Measurements from ENCODE around the gene SH3GLB1.

The SH3GLB1 gene

GRCh38 chr1:86704972-86705664 lies 742 bp downstream of the SH3GLB1 start:
- Histone ChIP-seq H3K4me3 (ENCODE audit: low read length in 2 of 2) (peak overlapping the region; percentile 85 to 95), H3K9me3 (ENCODE audit: control insufficient read depth in 2 of 2, low read length in 2 of 2) (no peaks in the 10 kb centered on the region), H3K27ac (ENCODE audit: low read length) (peak overlapping the region; percentile 90), H3K4me1 (ENCODE audit: control insufficient read depth, insufficient read depth, low read length) (peaks cover 3% of the 10 kb centered on the region), H3K36me3 (ENCODE audit: control insufficient read depth in 2 of 2, insufficient read depth in 2 of 2, low read length in 2 of 2) (no peaks in the 10 kb centered on the region), H3K9ac (ENCODE audit: low read length in 2 of 2) (peak overlapping the region; percentile 90 to 97), H3K27me3 (ENCODE audit: control insufficient read depth in 1 of 2, insufficient read depth in 2 of 2, low read length in 2 of 2) (no peaks in the 10 kb centered on the region)

GRCh38 chr1:86705665-86705985 lies 1.2 kb downstream of the SH3GLB1 start:
- Histone ChIP-seq H3K27me3 (ENCODE audit: control insufficient read depth in 1 of 2, insufficient read depth in 2 of 2, low read length in 2 of 2) (no peaks in the 10 kb centered on the region), H3K4me1 (ENCODE audit: control insufficient read depth, insufficient read depth, low read length) (peaks cover 3% of the 10 kb centered on the region), H3K9me3 (ENCODE audit: control insufficient read depth in 2 of 2, low read length in 2 of 2) (no peaks in the 10 kb centered on the region), H3K4me3 (ENCODE audit: low read length in 2 of 2) (peak overlapping the region; percentile 85 to 95), H3K9ac (ENCODE audit: low read length in 2 of 2) (peak overlapping the region; percentile 90 to 97), H3K36me3 (ENCODE audit: control insufficient read depth in 2 of 2, insufficient read depth in 2 of 2, low read length in 2 of 2) (no peaks in the 10 kb centered on the region), H3K27ac (ENCODE audit: low read length) (peak overlapping the region; percentile 90)

- no peaks in the 10 kb centered on the region for H3K36me3 ChIP-seq (ENCODE audit: control insufficient read depth in 2 of 2, insufficient read depth in 2 of 2, low read length in 2 of 2)
- H3K9ac ChIP-seq (ENCODE audit: low read length in 2 of 2), result peak overlapping the region; percentile 90 to 97
- H3K27me3 ChIP-seq (ENCODE audit: control insufficient read depth in 1 of 2, insufficient read depth in 2 of 2, low read length in 2 of 2), result no peaks in the 10 kb centered on the region
- H3K4me1 ChIP-seq (ENCODE audit: control insufficient read depth, insufficient read depth, low read length), result peaks cover 3% of the 10 kb centered on the region
- H3K27ac ChIP-seq (ENCODE audit: low read length), result peak overlapping the region; percentile 90
- H3K9me3 ChIP-seq (ENCODE audit: control insufficient read depth in 2 of 2, low read length in 2 of 2), result no peaks in the 10 kb centered on the region
- peak overlapping the region; percentile 85 to 95 for H3K4me3 ChIP-seq (ENCODE audit: low read length in 2 of 2)
These were observed 1.8 kb downstream of the SH3GLB1 start for GRCh38 chr1:86706018-86706635.

- H3K27me3 ChIP-seq (ENCODE audit: control insufficient read depth in 1 of 2, insufficient read depth in 2 of 2, low read length in 2 of 2), result no peaks in the 10 kb centered on the region
- H3K4me1 ChIP-seq (ENCODE audit: control insufficient read depth, insufficient read depth, low read length), result peaks cover 3% of the 10 kb centered on the region
- no peaks in the 10 kb centered on the region for H3K36me3 ChIP-seq (ENCODE audit: control insufficient read depth in 2 of 2, insufficient read depth in 2 of 2, low read length in 2 of 2)
- H3K9ac ChIP-seq (ENCODE audit: low read length in 2 of 2), result no peak overlapping the region
- H3K4me3 ChIP-seq (ENCODE audit: low read length in 2 of 2), result no peak overlapping the region
- no peak overlapping the region for H3K27ac ChIP-seq (ENCODE audit: low read length)
- no peaks in the 10 kb centered on the region for H3K9me3 ChIP-seq (ENCODE audit: control insufficient read depth in 2 of 2, low read length in 2 of 2)
These were observed 4.5 kb downstream of the SH3GLB1 start for GRCh38 chr1:86708920-86709319.

GRCh38 chr1:86712088-86712860 lies 7.9 kb downstream of the SH3GLB1 start:
- Histone ChIP-seq H3K4me1 (ENCODE audit: control insufficient read depth, insufficient read depth, low read length) (peaks cover 7% of the 10 kb centered on the region), H3K27ac (ENCODE audit: low read length) (no peak overlapping the region), H3K9me3 (ENCODE audit: control insufficient read depth in 2 of 2, low read length in 2 of 2) (no peaks in the 10 kb centered on the region), H3K9ac (ENCODE audit: low read length in 2 of 2) (no peak overlapping the region), H3K36me3 (ENCODE audit: control insufficient read depth in 2 of 2, insufficient read depth in 2 of 2, low read length in 2 of 2) (no peaks in the 10 kb centered on the region), H3K27me3 (ENCODE audit: control insufficient read depth in 1 of 2, insufficient read depth in 2 of 2, low read length in 2 of 2) (no peaks in the 10 kb centered on the region), H3K4me3 (ENCODE audit: low read length in 2 of 2) (no peak overlapping the region)

- Histone ChIP-seq H3K27me3 (ENCODE audit: control insufficient read depth in 1 of 2, insufficient read depth in 2 of 2, low read length in 2 of 2) (no peaks in the 10 kb centered on the region), H3K4me1 (ENCODE audit: control insufficient read depth, insufficient read depth, low read length) (peaks cover 7% of the 10 kb centered on the region), H3K36me3 (ENCODE audit: control insufficient read depth in 2 of 2, insufficient read depth in 2 of 2, low read length in 2 of 2) (peaks cover 0 to 2% of the 10 kb centered on the region in 2 donors), H3K27ac (ENCODE audit: low read length) (no peak overlapping the region), H3K9ac (ENCODE audit: low read length in 2 of 2) (no peak overlapping the region), H3K4me3 (ENCODE audit: low read length in 2 of 2) (no peak overlapping the region), H3K9me3 (ENCODE audit: control insufficient read depth in 2 of 2, low read length in 2 of 2) (no peaks in the 10 kb centered on the region)
These were observed 9.1 kb downstream of the SH3GLB1 start for GRCh38 chr1:86713477-86713876.

- Histone ChIP-seq H3K27me3 (ENCODE audit: control insufficient read depth in 1 of 2, insufficient read depth in 2 of 2, low read length in 2 of 2) (no peaks in the 10 kb centered on the region), H3K4me3 (ENCODE audit: low read length in 2 of 2) (no peak overlapping the region), H3K36me3 (ENCODE audit: control insufficient read depth in 2 of 2, insufficient read depth in 2 of 2, low read length in 2 of 2) (peaks cover 0 to 2% of the 10 kb centered on the region in 2 donors), H3K9ac (ENCODE audit: low read length in 2 of 2) (no peak overlapping the region), H3K27ac (ENCODE audit: low read length) (no peak overlapping the region), H3K4me1 (ENCODE audit: control insufficient read depth, insufficient read depth, low read length) (peaks cover 7% of the 10 kb centered on the region), H3K9me3 (ENCODE audit: control insufficient read depth in 2 of 2, low read length in 2 of 2) (no peaks in the 10 kb centered on the region)
These were observed 9.8 kb downstream of the SH3GLB1 start for GRCh38 chr1:86714159-86714558.

GRCh38 chr1:86714561-86715244 lies 10.3 kb downstream of the SH3GLB1 start:
- Histone ChIP-seq H3K9me3 (ENCODE audit: control insufficient read depth in 2 of 2, low read length in 2 of 2) (no peaks in the 10 kb centered on the region), H3K36me3 (ENCODE audit: control insufficient read depth in 2 of 2, insufficient read depth in 2 of 2, low read length in 2 of 2) (peaks cover 0 to 2% of the 10 kb centered on the region in 2 donors), H3K27me3 (ENCODE audit: control insufficient read depth in 1 of 2, insufficient read depth in 2 of 2, low read length in 2 of 2) (no peaks in the 10 kb centered on the region), H3K4me3 (ENCODE audit: low read length in 2 of 2) (no peak overlapping the region), H3K27ac (ENCODE audit: low read length) (no peak overlapping the region), H3K9ac (ENCODE audit: low read length in 2 of 2) (no peak overlapping the region), H3K4me1 (ENCODE audit: control insufficient read depth, insufficient read depth, low read length) (peaks cover 7% of the 10 kb centered on the region)

- no peak overlapping the region for H3K27ac ChIP-seq (ENCODE audit: low read length)
- H3K4me3 ChIP-seq (ENCODE audit: low read length in 2 of 2), result no peak overlapping the region
- H3K27me3 ChIP-seq (ENCODE audit: control insufficient read depth in 1 of 2, insufficient read depth in 2 of 2, low read length in 2 of 2), result no peaks in the 10 kb centered on the region
- no peaks in the 10 kb centered on the region for H3K9me3 ChIP-seq (ENCODE audit: control insufficient read depth in 2 of 2, low read length in 2 of 2)
- peaks cover 8 to 14% of the 10 kb centered on the region in 2 donors for H3K36me3 ChIP-seq (ENCODE audit: control insufficient read depth in 2 of 2, insufficient read depth in 2 of 2, low read length in 2 of 2)
- H3K9ac ChIP-seq (ENCODE audit: low read length in 2 of 2), result no peak overlapping the region
- peaks cover 7% of the 10 kb centered on the region for H3K4me1 ChIP-seq (ENCODE audit: control insufficient read depth, insufficient read depth, low read length)
These were observed 14.4 kb downstream of the SH3GLB1 start for GRCh38 chr1:86718786-86719185.

GRCh38 chr1:86731416-86731815 lies 27.0 kb downstream of the SH3GLB1 start:
- no peak overlapping the region for H3K27ac ChIP-seq (ENCODE audit: low read length)
- no peaks in the 10 kb centered on the region for H3K9me3 ChIP-seq (ENCODE audit: control insufficient read depth in 2 of 2, low read length in 2 of 2)
- no peaks in the 10 kb centered on the region for H3K27me3 ChIP-seq (ENCODE audit: control insufficient read depth in 1 of 2, insufficient read depth in 2 of 2, low read length in 2 of 2)
- no peak overlapping the region for H3K4me3 ChIP-seq (ENCODE audit: low read length in 2 of 2)
- no peak overlapping the region for H3K9ac ChIP-seq (ENCODE audit: low read length in 2 of 2)
- no peaks in the 10 kb centered on the region for H3K4me1 ChIP-seq (ENCODE audit: control insufficient read depth, insufficient read depth, low read length)
- peaks cover 9 to 28% of the 10 kb centered on the region in 2 donors for H3K36me3 ChIP-seq (ENCODE audit: control insufficient read depth in 2 of 2, insufficient read depth in 2 of 2, low read length in 2 of 2)
